Right kidney (tissue), 1 donor: ENCODE data around the gene DCLRE1B.
"Not testable (repeated sequence)": the region's sequence is repeated elsewhere in the genome, so short reads cannot be mapped to it uniquely, and the experiment has no call there.

Source experiments
- DNase-seq: peaks from one replicate; pipeline ENCODE4 v3.0.0-alpha.2; 2016

The DCLRE1B gene

DNA sequence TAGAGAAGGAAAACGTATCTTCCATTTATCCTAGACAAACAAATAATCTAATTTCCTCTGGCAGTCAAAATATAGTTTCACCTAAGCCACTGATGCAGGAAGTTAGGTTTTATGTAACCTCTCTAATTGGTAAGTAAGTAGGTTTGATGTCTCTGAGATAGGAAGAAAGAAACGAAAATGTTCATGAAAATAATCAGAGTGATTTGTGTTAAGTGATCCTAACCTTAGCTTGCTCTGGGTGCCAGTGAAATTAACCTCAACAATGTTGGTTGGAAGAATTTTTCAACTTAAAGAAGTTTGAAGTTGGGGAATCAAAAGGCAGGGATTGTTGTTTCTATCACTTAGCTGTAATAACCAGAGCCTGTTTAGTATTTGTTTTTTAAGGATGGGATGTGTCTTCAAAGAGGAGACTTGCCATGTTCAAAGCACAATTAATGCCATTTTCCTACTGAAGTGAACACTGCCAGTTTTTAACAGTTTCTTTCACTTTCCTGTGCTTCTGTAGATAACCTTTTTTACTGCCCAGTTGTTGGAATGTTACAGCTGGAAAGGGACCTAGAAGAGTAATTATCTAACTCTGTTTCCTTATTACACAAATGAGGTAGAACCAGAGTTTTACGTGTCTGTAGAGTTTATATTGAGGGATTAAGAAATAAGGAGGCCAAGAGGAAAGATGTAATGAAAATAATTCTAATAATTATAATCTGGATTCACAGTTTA lies 42.4 kb downstream of the DCLRE1B start:
- DNase-seq: no peak

DNA sequence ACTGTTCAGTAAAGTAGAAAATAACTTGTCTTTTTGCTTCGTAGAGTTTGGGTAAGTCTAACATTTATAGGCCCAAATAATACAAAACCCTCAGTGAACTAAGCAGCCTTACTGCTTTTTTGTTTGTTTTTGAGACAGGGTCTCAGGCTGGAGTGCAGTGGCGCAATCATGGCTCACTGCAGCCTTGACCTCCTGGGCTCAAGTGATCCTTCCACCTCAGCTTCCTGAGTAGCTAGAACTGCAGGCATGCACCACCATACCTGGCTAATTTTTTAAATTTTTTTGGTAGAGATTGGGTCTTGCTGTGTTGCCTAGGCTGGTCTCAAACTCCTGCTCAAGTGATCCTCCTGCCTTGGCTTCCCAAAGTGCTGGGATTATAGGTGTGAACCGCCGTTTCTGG lies 43.0 kb downstream of the DCLRE1B start:
- DNase-seq: not testable (repeated sequence)

DNA sequence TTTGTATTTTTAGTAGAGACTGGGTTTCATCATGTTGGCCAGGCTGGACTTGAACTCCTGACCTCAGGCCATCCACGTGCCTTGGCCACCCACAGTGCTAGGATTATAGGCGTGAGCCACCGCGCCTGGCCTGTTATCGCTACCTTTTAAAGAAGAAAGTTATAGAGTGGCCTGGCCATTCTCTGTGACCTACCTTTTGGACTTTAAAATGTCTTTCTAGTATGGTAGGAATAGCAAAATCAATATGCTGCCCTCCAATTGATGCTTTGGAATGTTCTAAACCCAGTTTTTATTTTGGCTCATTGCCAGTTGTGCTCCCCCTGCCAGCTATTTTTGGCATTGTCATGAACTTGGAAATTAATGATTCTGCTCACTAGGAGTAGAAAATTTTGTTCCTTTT lies 43.9 kb downstream of the DCLRE1B start:
- DNase-seq: no peak

DNA sequence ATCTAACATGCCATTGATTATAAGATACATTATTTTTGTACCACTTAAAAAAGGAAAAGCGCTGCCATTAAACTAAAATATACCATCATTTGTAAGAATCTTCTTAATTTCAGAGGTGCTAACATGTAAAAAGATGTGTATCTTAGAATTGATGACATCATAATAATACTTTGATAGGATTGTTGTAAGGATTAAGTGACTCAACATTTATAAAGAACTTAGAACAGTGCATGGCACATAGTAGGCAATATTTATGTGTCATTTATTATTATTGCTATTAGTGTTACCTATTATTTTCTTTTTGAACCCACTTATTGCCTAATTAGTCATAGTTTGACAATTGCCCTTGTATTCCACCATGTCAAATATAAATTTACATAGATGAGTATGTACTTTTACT lies 45.8 kb downstream of the DCLRE1B start:
- DNase-seq: no peak

DNA sequence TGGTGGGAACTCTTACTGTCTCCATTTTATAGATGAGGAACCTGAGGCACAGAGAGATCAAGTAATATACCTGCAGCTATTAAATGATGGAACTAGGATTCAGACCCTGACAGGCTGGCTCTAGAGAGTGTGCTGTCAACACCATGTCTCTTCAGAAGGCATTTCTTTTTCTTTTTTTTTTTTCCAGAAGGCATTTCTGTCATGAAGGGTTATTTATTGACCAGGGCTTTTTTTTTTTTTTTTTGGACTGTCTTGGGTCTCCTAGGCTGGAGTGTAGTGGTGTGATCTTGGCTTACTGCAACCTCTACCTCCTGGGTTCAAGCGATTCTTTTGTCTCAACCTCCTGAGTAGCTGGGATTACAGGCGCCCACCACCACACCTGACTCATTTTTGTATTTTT lies 46.6 kb downstream of the DCLRE1B start:
- DNase-seq: no peak

DNA sequence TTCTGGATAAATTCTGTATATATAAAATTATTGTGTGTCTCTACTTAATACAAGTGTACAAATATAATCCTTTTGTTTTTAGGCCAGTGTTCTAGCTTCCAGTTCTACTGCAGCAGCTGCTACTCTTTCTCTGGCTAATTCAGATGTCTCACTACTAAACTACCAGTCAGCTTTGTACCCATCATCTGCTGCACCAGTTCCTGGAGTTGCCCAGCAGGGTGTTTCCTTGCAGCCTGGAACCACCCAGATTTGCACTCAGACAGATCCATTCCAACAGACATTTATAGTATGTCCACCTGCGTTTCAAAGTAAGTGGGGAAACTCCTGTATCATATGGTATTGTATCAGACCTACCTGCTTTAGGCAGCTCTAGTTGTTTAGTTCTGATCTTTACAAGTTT lies 52.9 kb downstream of the DCLRE1B start:
- DNase-seq: no peak

DNA sequence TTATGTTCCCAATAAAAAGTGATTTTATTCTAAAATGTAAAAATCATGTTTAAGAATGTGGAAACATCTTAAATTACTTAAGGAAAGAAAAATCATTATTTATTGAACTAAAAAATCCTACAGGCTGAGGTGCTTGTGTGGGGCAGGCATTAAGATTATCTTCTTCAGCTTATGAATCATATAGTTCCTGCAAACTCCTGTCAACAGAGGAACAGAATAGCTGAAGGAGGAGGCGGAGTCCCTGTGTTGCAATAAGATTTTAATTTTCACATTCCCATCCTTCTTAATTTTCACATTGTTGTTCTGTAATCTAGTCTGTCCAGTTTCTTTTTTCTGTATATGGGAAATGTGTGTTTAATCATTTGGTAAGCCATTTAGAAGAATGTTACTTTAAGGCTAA lies 53.6 kb downstream of the DCLRE1B start:
- DNase-seq: no peak

DNA sequence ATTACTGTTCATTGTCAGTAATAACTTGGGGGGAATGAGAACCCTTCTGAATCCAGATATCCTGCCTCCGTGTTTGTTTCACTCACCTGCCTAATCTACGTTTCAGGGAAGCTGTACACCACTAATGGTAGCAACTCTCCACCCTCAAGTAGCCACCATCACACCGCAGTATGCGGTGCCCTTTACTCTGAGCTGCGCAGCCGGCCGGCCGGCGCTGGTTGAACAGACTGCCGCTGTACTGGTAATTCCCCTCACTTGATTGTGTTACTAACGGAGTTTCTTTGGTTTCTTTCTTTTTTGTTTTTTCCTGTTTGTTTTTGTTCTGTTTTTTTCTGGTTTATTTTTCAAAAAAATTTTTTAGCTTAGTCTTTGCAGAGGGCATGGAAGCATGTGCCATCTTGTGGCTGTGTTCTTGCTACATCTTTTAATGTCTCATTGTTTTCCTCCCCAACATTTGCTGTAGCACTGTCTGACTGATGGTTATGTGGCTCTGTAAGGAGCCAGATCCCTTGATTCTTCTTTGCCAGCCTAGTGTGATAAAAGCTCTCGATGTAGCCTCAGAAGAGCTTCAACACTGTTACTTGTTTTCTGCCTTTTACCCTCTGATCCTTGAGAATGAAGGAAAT lies 58.3 kb downstream of the DCLRE1B start:
- no peak for DNase-seq
